Measurements from ENCODE around the gene DGKD. TPM values are rescaled to one million over a fixed set of nuclear protein-coding genes. Genes with fewer than 3 reads are reported as not detected.
A peak's percentile ranks its signal among the peaks of the same experiment; 100 is the strongest.

The DGKD gene
- total and polyA plus RNA-seq, 4 donors, result 8.9 to 250 (median 68.3) TPM

- no peaks in the 10 kb centered on the region for H3K4me1 ChIP-seq (ENCODE audit: control insufficient read depth in 1 of 2, insufficient read depth in 2 of 2, low read length in 2 of 2)
- no peak overlapping the region for H3K4me3 ChIP-seq (ENCODE audit: low read length in 2 of 2)
- H3K27me3 ChIP-seq (ENCODE audit: control insufficient read depth in 1 of 2, insufficient read depth in 2 of 2, low read length in 1 of 2), result no peaks in the 10 kb centered on the region
- no peaks in the 10 kb centered on the region for H3K9me3 ChIP-seq (ENCODE audit: control insufficient read depth, low read length)
- DNase-seq (no peak), ATAC-seq (ENCODE audit: low FRiP score) (no peak)
- H3K27ac ChIP-seq (ENCODE audit: low read depth in 1 of 2, low read length in 2 of 2), result no peak overlapping the region
- peaks cover 0 to 11% of the 10 kb centered on the region in 2 donors for H3K36me3 ChIP-seq (ENCODE audit: control insufficient read depth in 1 of 2, insufficient read depth in 2 of 2, low read length in 1 of 2)
- intact Hi-C loops (cut with DNase I), result no loop called here
- 80 to 83% methylated on average over 18 of the region's 18 CpGs for WGBS, 2 donors
These were observed 80.5 kb downstream of the DGKD start for GRCh38 chr2:233434666-233435330.

- WGBS, 2 donors, result 88 to 92% methylated on average over 18 of the region's 18 CpGs
- intact Hi-C loops (cut with DNase I), result no loop called here
- DNase-seq, result no peak
These were observed 81.3 kb downstream of the DGKD start for GRCh38 chr2:233435436-233436190.

GRCh38 chr2:233436191-233436581, 81.9 kb downstream of the DGKD start:
- Histone ChIP-seq H3K4me3 (ENCODE audit: low read length in 2 of 2) (no peak overlapping the region), H3K36me3 (ENCODE audit: control insufficient read depth in 1 of 2, insufficient read depth in 2 of 2, low read length in 1 of 2) (peaks cover 0 to 11% of the 10 kb centered on the region in 2 donors), H3K4me1 (ENCODE audit: control insufficient read depth in 1 of 2, insufficient read depth in 2 of 2, low read length in 2 of 2) (no peaks in the 10 kb centered on the region), H3K9me3 (ENCODE audit: control insufficient read depth, low read length) (no peaks in the 10 kb centered on the region), H3K27ac (ENCODE audit: low read depth in 1 of 2, low read length in 2 of 2) (no peak overlapping the region), H3K27me3 (ENCODE audit: control insufficient read depth in 1 of 2, insufficient read depth in 2 of 2, low read length in 1 of 2) (no peaks in the 10 kb centered on the region)
- 89 to 90% methylated on average over 15 of the region's 15 CpGs for WGBS, 2 donors
- DNase-seq, result peak in 1 of 2 donors; percentile 49
- ATAC-seq (ENCODE audit: low FRiP score), result no peak
- intact Hi-C loops (cut with DNase I), result no loop called here

More at GRCh38 chr2:233435436-233436190, 81.3 kb downstream of the DGKD start:
- Histone ChIP-seq H3K4me3 (ENCODE audit: low read length in 2 of 2) (no peak overlapping the region), H3K27ac (ENCODE audit: low read depth in 1 of 2, low read length in 2 of 2) (no peak overlapping the region), H3K27me3 (ENCODE audit: control insufficient read depth in 1 of 2, insufficient read depth in 2 of 2, low read length in 1 of 2) (no peaks in the 10 kb centered on the region), H3K4me1 (ENCODE audit: control insufficient read depth in 1 of 2, insufficient read depth in 2 of 2, low read length in 2 of 2) (no peaks in the 10 kb centered on the region), H3K9me3 (ENCODE audit: control insufficient read depth, low read length) (no peaks in the 10 kb centered on the region), H3K36me3 (ENCODE audit: control insufficient read depth in 1 of 2, insufficient read depth in 2 of 2, low read length in 1 of 2) (peaks cover 0 to 11% of the 10 kb centered on the region in 2 donors)
- no peak for ATAC-seq (ENCODE audit: low FRiP score)

GRCh38 chr2:233436691-233437438, 82.6 kb downstream of the DGKD start:
- ATAC-seq (ENCODE audit: low FRiP score) (no peak), DNase-seq (peak in 1 of 2 donors; percentile 65)
- Histone ChIP-seq H3K36me3 (ENCODE audit: control insufficient read depth in 1 of 2, insufficient read depth in 2 of 2, low read length in 1 of 2) (peaks cover 0 to 11% of the 10 kb centered on the region in 2 donors), H3K4me3 (ENCODE audit: low read length in 2 of 2) (no peak overlapping the region), H3K27ac (ENCODE audit: low read depth in 1 of 2, low read length in 2 of 2) (no peak overlapping the region), H3K9me3 (ENCODE audit: control insufficient read depth, low read length) (no peaks in the 10 kb centered on the region), H3K27me3 (ENCODE audit: control insufficient read depth in 1 of 2, insufficient read depth in 2 of 2, low read length in 1 of 2) (no peaks in the 10 kb centered on the region), H3K4me1 (ENCODE audit: control insufficient read depth in 1 of 2, insufficient read depth in 2 of 2, low read length in 2 of 2) (no peaks in the 10 kb centered on the region)
- intact Hi-C loops (cut with DNase I), result no loop called here
- WGBS, 2 donors, result 80 to 83% methylated on average over 17 of the region's 17 CpGs

GRCh38 chr2:233437439-233437955, 83.2 kb downstream of the DGKD start:
- no peak for ATAC-seq (ENCODE audit: low FRiP score)
- peaks cover 0 to 11% of the 10 kb centered on the region in 2 donors for H3K36me3 ChIP-seq (ENCODE audit: control insufficient read depth in 1 of 2, insufficient read depth in 2 of 2, low read length in 1 of 2)
- peak in 1 of 2 donors; percentile 69 for DNase-seq
- no peaks in the 10 kb centered on the region for H3K4me1 ChIP-seq (ENCODE audit: control insufficient read depth in 1 of 2, insufficient read depth in 2 of 2, low read length in 2 of 2)
- H3K4me3 ChIP-seq (ENCODE audit: low read length in 2 of 2), result no peak overlapping the region
- no peak overlapping the region for H3K27ac ChIP-seq (ENCODE audit: low read depth in 1 of 2, low read length in 2 of 2)
- no peaks in the 10 kb centered on the region for H3K27me3 ChIP-seq (ENCODE audit: control insufficient read depth in 1 of 2, insufficient read depth in 2 of 2, low read length in 1 of 2)
- WGBS, 2 donors, result 82% methylated on average over 14 of the region's 14 CpGs
- no peaks in the 10 kb centered on the region for H3K9me3 ChIP-seq (ENCODE audit: control insufficient read depth, low read length)
- intact Hi-C loops (cut with DNase I), result no loop called here

GRCh38 chr2:233438573-233439147, 84.4 kb downstream of the DGKD start:
- no peak for ATAC-seq (ENCODE audit: low FRiP score)
- H3K27me3 ChIP-seq (ENCODE audit: control insufficient read depth in 1 of 2, insufficient read depth in 2 of 2, low read length in 1 of 2), result no peaks in the 10 kb centered on the region
- H3K36me3 ChIP-seq (ENCODE audit: control insufficient read depth in 1 of 2, insufficient read depth in 2 of 2, low read length in 1 of 2), result peaks cover 0 to 11% of the 10 kb centered on the region in 2 donors
- H3K27ac ChIP-seq (ENCODE audit: low read depth in 1 of 2, low read length in 2 of 2), result no peak overlapping the region
- H3K9me3 ChIP-seq (ENCODE audit: control insufficient read depth, low read length), result no peaks in the 10 kb centered on the region
- H3K4me3 ChIP-seq (ENCODE audit: low read length in 2 of 2), result no peak overlapping the region
- WGBS, 2 donors, result 83 to 86% methylated on average over 15 of the region's 15 CpGs
- intact Hi-C loops (cut with DNase I), result no loop called here
- peak in 1 of 2 donors; percentile 68 for DNase-seq
- no peaks in the 10 kb centered on the region for H3K4me1 ChIP-seq (ENCODE audit: control insufficient read depth in 1 of 2, insufficient read depth in 2 of 2, low read length in 2 of 2)

GRCh38 chr2:233439191-233439590, 84.9 kb downstream of the DGKD start:
- H3K36me3 ChIP-seq (ENCODE audit: control insufficient read depth in 1 of 2, insufficient read depth in 2 of 2, low read length in 1 of 2), result peaks cover 0 to 11% of the 10 kb centered on the region in 2 donors
- ATAC-seq (ENCODE audit: low FRiP score), result no peak

GRCh38 chr2:233440314-233440713, 86.0 kb downstream of the DGKD start:
- DNase-seq (peak in 1 of 2 donors; percentile 65), ATAC-seq (ENCODE audit: low FRiP score) (no peak)
- intact Hi-C loops (cut with DNase I), result loop anchor here in 1 of 2 donors (5.0 kb wide), 1 partner anchor 88 kb away; the partner anchor contains the start of gene DGKD
- no peaks in the 10 kb centered on the region for H3K27me3 ChIP-seq (ENCODE audit: control insufficient read depth in 1 of 2, insufficient read depth in 2 of 2, low read length in 1 of 2)
- H3K9me3 ChIP-seq (ENCODE audit: control insufficient read depth, low read length), result no peaks in the 10 kb centered on the region
- peaks cover 0 to 6% of the 10 kb centered on the region in 2 donors for H3K36me3 ChIP-seq (ENCODE audit: control insufficient read depth in 1 of 2, insufficient read depth in 2 of 2, low read length in 1 of 2)
- H3K4me1 ChIP-seq (ENCODE audit: control insufficient read depth in 1 of 2, insufficient read depth in 2 of 2, low read length in 2 of 2), result no peaks in the 10 kb centered on the region
- WGBS, 2 donors, result 80 to 82% methylated on average over 17 of the region's 17 CpGs
- no peak overlapping the region for H3K27ac ChIP-seq (ENCODE audit: low read depth in 1 of 2, low read length in 2 of 2)
- no peak overlapping the region for H3K4me3 ChIP-seq (ENCODE audit: low read length in 2 of 2)

More at GRCh38 chr2:233439191-233439590, 84.9 kb downstream of the DGKD start:
- H3K27me3 ChIP-seq (ENCODE audit: control insufficient read depth in 1 of 2, insufficient read depth in 2 of 2, low read length in 1 of 2), result no peaks in the 10 kb centered on the region
- no peak overlapping the region for H3K4me3 ChIP-seq (ENCODE audit: low read length in 2 of 2)
- peak in 1 of 2 donors; percentile 72 for DNase-seq
- intact Hi-C loops (cut with DNase I), result no loop called here
- WGBS, 2 donors, result 58 to 59% methylated on average over 9 of the region's 9 CpGs
- no peak overlapping the region for H3K27ac ChIP-seq (ENCODE audit: low read depth in 1 of 2, low read length in 2 of 2)
- no peaks in the 10 kb centered on the region for H3K9me3 ChIP-seq (ENCODE audit: control insufficient read depth, low read length)
- no peaks in the 10 kb centered on the region for H3K4me1 ChIP-seq (ENCODE audit: control insufficient read depth in 1 of 2, insufficient read depth in 2 of 2, low read length in 2 of 2)

Data from aorta (tissue), 5 donors.